H9 (cell line): ENCODE data around the gene C1orf115. TPM values are rescaled to one million over a fixed set of nuclear protein-coding genes. Genes with fewer than 3 reads are reported as not detected.

Experiments
- DNase-seq: peaks from one replicate; pipeline ENCODE4 v3.0.0-alpha.2; 2017
- H2AFZ ChIP-seq: one replicate; pipeline ENCODE4 v1.6.1; 2013; ENCODE audit warnings: mild to moderate bottlenecking, low read length, control low read depth, moderate library complexity
- H2AK5ac ChIP-seq: 2 replicates; pipeline ENCODE4 v1.6.1; 2013; ENCODE audit warnings: low read length, control low read depth, mixed read lengths; ENCODE audit not compliant: insufficient read length
- H2BK120ac ChIP-seq: one replicate; pipeline ENCODE4 v1.6.1; 2013; ENCODE audit warnings: low read depth, mild to moderate bottlenecking, low read length, control low read depth, inconsistent platforms; ENCODE audit not compliant: poor library complexity, severe bottlenecking
- H2BK12ac ChIP-seq: 2 replicates; pipeline ENCODE4 v1.6.1; 2013; ENCODE audit warnings: low read length, control low read depth, mixed read lengths, low read depth; ENCODE audit not compliant: insufficient read length
- H2BK15ac ChIP-seq: 2 replicates; pipeline ENCODE4 v1.6.1; 2013; ENCODE audit warnings: low read depth, low read length, control low read depth
- H2BK20ac ChIP-seq: one replicate; pipeline ENCODE4 v1.6.1; 2013; ENCODE audit warnings: low read depth, mild to moderate bottlenecking, low read length, control low read depth, inconsistent platforms; ENCODE audit not compliant: poor library complexity, severe bottlenecking
- H2BK5ac ChIP-seq: 2 replicates; pipeline ENCODE4 v1.6.1; 2013; ENCODE audit warnings: low read length, control low read depth, mixed read lengths; ENCODE audit not compliant: insufficient read length
- H3K14ac ChIP-seq: 2 replicates; pipeline ENCODE4 v1.6.1; 2013; ENCODE audit warnings: low read length, control low read depth; ENCODE audit not compliant: insufficient read depth
- H3K18ac ChIP-seq: 2 replicates; pipeline ENCODE4 v1.6.1; 2013; ENCODE audit warnings: low read depth, mild to moderate bottlenecking, mixed read lengths, low read length, control low read depth; ENCODE audit not compliant: insufficient read length
- H3K23ac ChIP-seq: 2 replicates; pipeline ENCODE4 v1.6.1; 2013; ENCODE audit warnings: low read length, control low read depth, mixed read lengths, low read depth; ENCODE audit not compliant: insufficient read length
- H3K23me2 ChIP-seq: 2 replicates; pipeline ENCODE4 v1.6.1; 2013; ENCODE audit warnings: low read depth, mild to moderate bottlenecking, mixed read lengths, low read length, control low read depth; ENCODE audit not compliant: insufficient read length, poor library complexity, severe bottlenecking
- H3K27ac ChIP-seq: 2 replicates; pipeline ENCODE4 v1.5.1; 2013; ENCODE audit warnings: low read length, control low read depth, mixed read lengths, low read depth; ENCODE audit not compliant: insufficient read length
- H3K27me3 ChIP-seq: 2 replicates; pipeline ENCODE4 v1.6.1; 2013; ENCODE audit warnings: low read length, control low read depth, inconsistent platforms; ENCODE audit not compliant: insufficient read depth
- H3K4ac ChIP-seq: 2 replicates; pipeline ENCODE4 v1.6.1; 2013; ENCODE audit warnings: low read depth, mild to moderate bottlenecking, control low read depth, inconsistent platforms, low read length, moderate library complexity
- H3K4me1 ChIP-seq: 2 replicates; pipeline ENCODE4 v1.6.1; 2013; ENCODE audit warnings: low read length, control low read depth, inconsistent platforms; ENCODE audit not compliant: insufficient read depth
- H3K4me2 ChIP-seq: 2 replicates; pipeline ENCODE4 v1.6.1; 2013; ENCODE audit warnings: low read length, control low read depth, mixed read lengths; ENCODE audit not compliant: insufficient read length, insufficient read depth
- H3K56ac ChIP-seq: 2 replicates; pipeline ENCODE4 v1.6.1; 2013; ENCODE audit warnings: low read depth, mild to moderate bottlenecking, mixed read lengths, low read length, control low read depth; ENCODE audit not compliant: insufficient read length
- H3K79me1 ChIP-seq: 2 replicates; pipeline ENCODE4 v1.6.1; 2013; ENCODE audit warnings: low read depth, mild to moderate bottlenecking, moderate library complexity, low read length, control low read depth, inconsistent platforms; ENCODE audit not compliant: insufficient read depth, poor library complexity, severe bottlenecking
- H3K79me2 ChIP-seq: 2 replicates; pipeline ENCODE4 v1.6.1; 2013; ENCODE audit warnings: low read length, control low read depth, inconsistent platforms; ENCODE audit not compliant: insufficient read depth
- H3K9ac ChIP-seq: 2 replicates; pipeline ENCODE4 v1.6.1; 2013; ENCODE audit warnings: low read length, control low read depth, mixed read lengths; ENCODE audit not compliant: insufficient read length; ENCODE audit errors: extremely low read depth
- H3K9me3 ChIP-seq: one replicate; pipeline ENCODE4 v1.6.1; 2013; ENCODE audit warnings: low read depth, low read length, inconsistent platforms; ENCODE audit not compliant: control insufficient read depth
- H3T11ph ChIP-seq: one replicate; pipeline ENCODE4 v1.6.1; 2013; ENCODE audit warnings: mild to moderate bottlenecking, low read length, control low read depth, inconsistent platforms
- H4K20me1 ChIP-seq: one replicate; pipeline ENCODE4 v1.6.1; 2013; ENCODE audit not compliant: control insufficient read depth, insufficient read length, insufficient read depth
- H4K5ac ChIP-seq: 2 replicates; pipeline ENCODE4 v1.6.1; 2013; ENCODE audit warnings: low read depth, mild to moderate bottlenecking, mixed read lengths, low read length, control low read depth; ENCODE audit not compliant: insufficient read length
- H4K8ac ChIP-seq: replicated peaks from 2 replicates; pipeline ENCODE4 v1.6.1; 2013; ENCODE audit warnings: low read length, control low read depth, mixed read lengths, low read depth; ENCODE audit not compliant: insufficient read length
- H4K91ac ChIP-seq: 2 replicates; pipeline ENCODE4 v1.6.1; 2013; ENCODE audit warnings: low read depth, mild to moderate bottlenecking, moderate library complexity, mixed read lengths, low read length, control low read depth; ENCODE audit not compliant: insufficient read length
- H3K27ac Mint-ChIP-seq, 3 experiments: 2 replicates in 2 of 3; 3 replicates in 1 of 3; pipeline ENCODE4 v1.8.0; 2020 to 2021; ENCODE audit warnings: mixed read lengths in 3 of 3, mild to moderate bottlenecking in 1 of 3, moderate library complexity in 1 of 3
- H3K27me3 Mint-ChIP-seq: 2 replicates; pipeline ENCODE4 v1.8.0; 2021; ENCODE audit warnings: low read depth, mild to moderate bottlenecking, moderate library complexity, mixed read lengths
- H3K36me3 Mint-ChIP-seq, 3 experiments: 2 replicates in 2 of 3; 3 replicates in 1 of 3; pipeline ENCODE4 v1.8.0; 2020 to 2021; ENCODE audit warnings: low read depth in 3 of 3, mixed read lengths in 3 of 3; ENCODE audit not compliant: insufficient read depth in 1 of 3
- H3K4me1 Mint-ChIP-seq, 2 experiments: 2 replicates each; pipeline ENCODE4 v1.8.0; 2020; ENCODE audit warnings: mixed read lengths in 2 of 2
- H3K4me3 Mint-ChIP-seq, 2 experiments: 2 replicates in 1 of 2; 3 replicates in 1 of 2; pipeline ENCODE4 v1.8.0; 2020 to 2021; ENCODE audit warnings: mild to moderate bottlenecking in 2 of 2, mixed read lengths in 2 of 2, moderate library complexity in 1 of 2
- H3K9me3 Mint-ChIP-seq, 2 experiments: 2 replicates in 1 of 2; 3 replicates in 1 of 2; pipeline ENCODE4 v1.8.0; 2020; ENCODE audit warnings: mild to moderate bottlenecking in 2 of 2, mixed read lengths in 2 of 2, moderate library complexity in 1 of 2
- CTCF ChIP-seq: fragments of 200-600 bp; sonication (generic); conservative IDR thresholded peaks from 3 replicates; pipeline ENCODE4 v1.8.0; 2021; ENCODE audit warnings: antibody characterized with exemption, mild to moderate bottlenecking
- WGBS: extraction: QIAGEN DNeasy Blood & Tissue Kit; methylation state at CpG from one replicate; pipeline ENCODE4 v1.1.7; 2013; ENCODE audit warnings: missing lambda C conversion rate, low lambda C conversion rate, mixed read lengths; ENCODE audit not compliant: insufficient read length; ENCODE audit errors: extremely low coverage; 5-methylcytosine and 5-hydroxymethylcytosine counted together
- total RNA-seq: library from RNA; stranded (reverse); gene quantifications from 2 replicates; pipeline ENCODE4 v1.2.1, GENCODE V29; 2021

Gene C1orf115
- total RNA-seq, 1 experiment from 2014 or later: 6.0 TPM

GRCh38 chr1:220741349-220741748, 51.2 kb downstream of the C1orf115 start:
- Histone ChIP-seq H2BK20ac (no peak overlapping the region), H3K23ac (no peak overlapping the region), H2BK12ac (no peak overlapping the region), H3K79me2 (no peaks in the 10 kb centered on the region), H3K79me1 (no peaks in the 10 kb centered on the region), H2BK15ac (no peak overlapping the region), H3K9me3 (no peaks in the 10 kb centered on the region), H3K4me2 (no peak overlapping the region), H3K27ac (no peak overlapping the region), H2AFZ (no peak overlapping the region), H4K20me1 (no peaks in the 10 kb centered on the region), H3T11ph (no peak overlapping the region), H3K56ac (no peak overlapping the region), H2AK5ac (no peak overlapping the region), H3K18ac (no peak overlapping the region), H4K8ac (no peak overlapping the region), H3K4ac (no peak overlapping the region), H3K4me1 (no peaks in the 10 kb centered on the region), H3K27me3 (no peaks in the 10 kb centered on the region; the same call in 1 of the 2 replicates), H2BK5ac (no peak overlapping the region), H3K9ac (no peak overlapping the region), H4K91ac (no peak overlapping the region), H4K5ac (no peak overlapping the region), H3K14ac (no peak overlapping the region), H2BK120ac (no peak overlapping the region), H3K23me2 (no peaks in the 10 kb centered on the region)
- Mint-ChIP-seq H3K4me1 (peaks cover 0 to 2% of the 10 kb centered on the region in 2 experiments; a peak in 3 of 4 replicates), H3K9me3 (no peaks in the 10 kb centered on the region), H3K36me3 (no peaks in the 10 kb centered on the region), H3K27me3 (peaks cover 55% of the 10 kb centered on the region), H3K27ac (no peak overlapping the region), H3K4me3 (no peak overlapping the region)
- no CpG with 5 or more reads among the region's 2 CpGs for WGBS
- DNase-seq: no peak
- TF ChIP-seq CTCF: no peak
